A549 (cell line): ENCODE data around the gene MBNL1. TPM values are rescaled to one million over a fixed set of nuclear protein-coding genes. Genes with fewer than 3 reads are reported as not detected.

ENCODE experiments used
- ATAC-seq, 2 experiments: fragments of 200-7000 bp in 1 of 2; fragments of >200 bp in 1 of 2; cut with Nextera tagmentation in 1 of 2; cut with Tn5 transposase in 1 of 2; 3 replicates each; pipeline versions ENCODE4 v1.8.0 to v1.9.1; 2018 to 2020; ENCODE audit warnings: mild to moderate bottlenecking in 1 of 2, moderate library complexity in 1 of 2
- CTCF ChIA-PET: fragments of 300-600 bp; sonication (Branson Sonifier 250); formaldehyde crosslinking; extraction: SDS; loops from one replicate; lab custom pipeline; 2021; ENCODE audit warnings: antibody characterized with exemption, inconsistent platforms; lab: Yijun Ruan, JAX
- POLR2A ChIA-PET: fragments of 350-600 bp; formaldehyde crosslinking; extraction: SDS; loops from one replicate; lab custom pipeline; 2021; ENCODE audit warnings: antibody characterized with exemption, inconsistent platforms; lab: Yijun Ruan, JAX
- DNase-seq, 2 experiments: peaks; one replicate each; pipeline versions ENCODE4 v3.0.0 to v3.0.0-alpha.2; 2011 to 2016; ENCODE audit warnings: low read depth in 1 of 2, low spot score in 1 of 2
- FAIRE-seq: peaks from 2 replicates; lab custom pipeline; 2011; peaks lifted over from hg19 to GRCh38; lab: Jason Lieb, UNC
- H3K27ac ChIP-seq, 2 experiments: fragments of >200 bp; sonication (Bioruptor Twin); formaldehyde crosslinking; 3 replicates each; pipeline ENCODE4 v1.5.1; 2016 to 2017
- H3K4me1 ChIP-seq: fragments of >200 bp; sonication (Bioruptor Twin); formaldehyde crosslinking; 3 replicates; pipeline ENCODE4 v1.6.1; 2016
- H3K4me2 ChIP-seq: fragments of >200 bp; sonication (Bioruptor Twin); formaldehyde crosslinking; 3 replicates; pipeline ENCODE4 v1.6.1; 2016
- H3K4me3 ChIP-seq: fragments of >200 bp; sonication (Bioruptor Twin); formaldehyde crosslinking; 3 replicates; pipeline ENCODE4 v1.5.1; 2016
- H3K9me3 ChIP-seq: fragments of >200 bp; sonication (Bioruptor Twin); formaldehyde crosslinking; 3 replicates; pipeline ENCODE4 v1.6.1; 2016
- ATOH8 ChIP-seq: fragments of 250-450 bp; sonication (Bioruptor Pico); IDR thresholded peaks from 2 replicates; pipeline ENCODE4 v1.5.0; 2020; ENCODE audit warnings: low read depth, mild to moderate bottlenecking, moderate library complexity
- CBX8 ChIP-seq: fragments of 200-600 bp; sonication (generic); IDR thresholded peaks from 2 replicates; pipeline ENCODE4 v1.6.1; 2016
- CHD2 ChIP-seq: fragments of 150-350 bp; IDR thresholded peaks from 2 replicates; pipeline ENCODE4 v1.6.1; 2014; ENCODE audit warnings: low read length; ENCODE audit not compliant: partially characterized antibody
- CTCF ChIP-seq: fragments of >200 bp; sonication (Bioruptor Twin); formaldehyde crosslinking; IDR thresholded peaks from 3 replicates; pipeline ENCODE4 v1.5.1; 2016
- EHMT2 ChIP-seq: fragments of 200-600 bp; sonication (generic); IDR thresholded peaks from 2 replicates; pipeline ENCODE4 v1.6.1; 2016; ENCODE audit warnings: antibody characterized with exemption, low read depth, mild to moderate bottlenecking, moderate library complexity
- EP300 ChIP-seq, 2 experiments: fragments of >200 bp; sonication (Bioruptor Twin); formaldehyde crosslinking; IDR thresholded peaks; 2 replicates in 1 of 2; 3 replicates in 1 of 2; pipeline ENCODE4 v1.6.1; 2016 to 2017
- ESRRA ChIP-seq: fragments of 150-350 bp; IDR thresholded peaks from 2 replicates; pipeline ENCODE4 v1.6.1; 2014; ENCODE audit warnings: mild to moderate bottlenecking, low read length, borderline replicate concordance
- FOSL2 ChIP-seq, 2 experiments: fragments of 450-650 bp in 1 of 2; fragments of >200 bp in 1 of 2; sonication (Bioruptor Twin) in 1 of 2; formaldehyde crosslinking; IDR thresholded peaks; 2 replicates each; pipeline versions ENCODE4 v1.5.0 to v1.6.1; 2016 to 2020; ENCODE audit warnings: mild to moderate bottlenecking in 1 of 2, moderate library complexity in 1 of 2
- HDAC2 ChIP-seq: fragments of 200-600 bp; sonication (generic); IDR thresholded peaks from 2 replicates; pipeline ENCODE4 v1.6.1; 2016
- HMGXB4 ChIP-seq: fragments of 250-450 bp; sonication (Bioruptor Pico); IDR thresholded peaks from 2 replicates; pipeline ENCODE4 v1.5.0; 2021; ENCODE audit warnings: mild to moderate bottlenecking, moderate library complexity, borderline replicate concordance
- HOXA7 ChIP-seq: fragments of 250-450 bp; sonication (Bioruptor Pico); IDR thresholded peaks from 2 replicates; pipeline ENCODE4 v1.5.0; 2020; ENCODE audit warnings: mild to moderate bottlenecking, moderate library complexity
- JUNB ChIP-seq: fragments of >200 bp; sonication (Bioruptor Twin); formaldehyde crosslinking; IDR thresholded peaks from 2 replicates; pipeline ENCODE4 v1.6.1; 2016
- KDM1A ChIP-seq: fragments of 200-600 bp; sonication (generic); IDR thresholded peaks from 2 replicates; pipeline ENCODE4 v1.6.1; 2016; ENCODE audit warnings: low read depth, mild to moderate bottlenecking
- KDM5A ChIP-seq: fragments of 200-600 bp; sonication (generic); IDR thresholded peaks from 2 replicates; pipeline ENCODE4 v1.6.1; 2016; ENCODE audit warnings: antibody characterized with exemption, mild to moderate bottlenecking
- MAFK ChIP-seq: fragments of 450-650 bp; IDR thresholded peaks from 2 replicates; pipeline ENCODE4 v1.6.1; 2014; ENCODE audit not compliant: partially characterized antibody
- MAZ ChIP-seq: fragments of 150-350 bp; IDR thresholded peaks from 2 replicates; pipeline ENCODE4 v1.6.1; 2014; ENCODE audit warnings: antibody characterized with exemption, low read depth, low read length, borderline replicate concordance
- MYC ChIP-seq: IDR thresholded peaks from 2 replicates; pipeline ENCODE4 v1.6.1; 2012; ENCODE audit warnings: mild to moderate bottlenecking, inconsistent platforms, low read length, improper control_type of control experiment, borderline replicate concordance
- NPAS2 ChIP-seq: fragments of 250-450 bp; sonication (Bioruptor Pico); IDR thresholded peaks from 2 replicates; pipeline ENCODE4 v1.8.0; 2022; ENCODE audit warnings: mild to moderate bottlenecking, moderate library complexity, borderline replicate concordance
- NR3C1 ChIP-seq: fragments of >200 bp; sonication (Bioruptor Twin); formaldehyde crosslinking; IDR thresholded peaks from 3 replicates; pipeline ENCODE4 v1.6.1; 2017
- PHF8 ChIP-seq: fragments of 200-600 bp; sonication (generic); IDR thresholded peaks from 2 replicates; pipeline ENCODE4 v1.6.1; 2016; ENCODE audit warnings: low read depth, mild to moderate bottlenecking, antibody characterized with exemption, moderate library complexity, borderline replicate concordance
- POLR2A ChIP-seq: IDR thresholded peaks from 2 replicates; pipeline ENCODE4 v1.6.1; 2012; ENCODE audit warnings: mild to moderate bottlenecking, low read length
- RCOR1 ChIP-seq: fragments of 150-350 bp; IDR thresholded peaks from 2 replicates; pipeline ENCODE4 v1.6.1; 2014; ENCODE audit warnings: antibody characterized with exemption, low read length, low read depth
- RFX5 ChIP-seq: fragments of 450-650 bp; IDR thresholded peaks from 2 replicates; pipeline ENCODE4 v1.7.1; 2014; ENCODE audit warnings: antibody characterized with exemption, mild to moderate bottlenecking, moderate library complexity
- TP53 ChIP-seq: fragments of 250-450 bp; sonication (Bioruptor Pico); IDR thresholded peaks from 2 replicates; pipeline ENCODE4 v1.5.0; 2021; ENCODE audit warnings: mild to moderate bottlenecking, moderate library complexity
- ZNF302 ChIP-seq: fragments of 250-450 bp; sonication (Bioruptor Pico); IDR thresholded peaks from 2 replicates; pipeline ENCODE4 v1.9.0; 2021; ENCODE audit warnings: inconsistent platforms, mild to moderate bottlenecking, moderate library complexity
- WGBS: methylation state at CpG from one replicate; pipeline ENCODE4 v1.1.6; 2017; ENCODE audit errors: missing lambda C conversion rate; 5-methylcytosine and 5-hydroxymethylcytosine counted together
- polyA plus RNA-seq, 4 experiments: library from polyadenylated mRNA; depleted of rRNA in 3 of 4; stranded (reverse); fragments of >200 nt; fragmentation: RNase III in 1 of 4; extraction: RNeasy Plus Mini Kit Qiagen cat#74134 plus additional on column Dnase treatment in 1 of 4; gene quantifications; 2 replicates in 3 of 4; 3 replicates in 1 of 4; pipeline ENCODE4 v1.2.3, GENCODE V29; 2011 to 2017

MBNL1 gene
- polyA plus RNA-seq, 2 of the 4 experiments (the other 2 are of a cell fraction): 60.5 to 92.5 TPM

GRCh38 chr3:152350776-152351175 is 82.0 kb downstream of the MBNL1 start:
- ChIA-PET POLR2A (no interaction called here), CTCF (interaction anchor here (1.4 kb wide), 1 partner anchor 18 kb away, joined by 3 read pairs; no protein-coding TSS in a partner anchor)
- no peak overlapping the region for H3K4me2 ChIP-seq
- WGBS: 80% methylated on average over 4 of the region's 4 CpGs
- DNase-seq (no peak), ATAC-seq (no peak), FAIRE-seq (no peak)
- no peak overlapping the region for H3K4me3 ChIP-seq
- no peaks in the 10 kb centered on the region for H3K9me3 ChIP-seq
- no peak overlapping the region for H3K27ac ChIP-seq
- H3K4me1 ChIP-seq: peaks cover 36% of the 10 kb centered on the region
- TF ChIP-seq NR3C1 (no peak), KDM1A (no peak)

- POLR2A ChIA-PET: no interaction called here
- FAIRE-seq (no peak), DNase-seq (no peak), ATAC-seq (peak in 1 of 2 experiments; percentile 39; a peak in 2 of 6 replicates)
- WGBS: 84% methylated on average over 4 of the region's 4 CpGs
- no peak overlapping the region for H3K4me3 ChIP-seq
- CTCF ChIA-PET: no interaction called here
- H3K4me2 ChIP-seq: no peak overlapping the region
- peaks cover 46% of the 10 kb centered on the region for H3K4me1 ChIP-seq
- H3K9me3 ChIP-seq: no peaks in the 10 kb centered on the region
- TF ChIP-seq CTCF (no peak), KDM5A (no peak), CBX8 (no peak), POLR2A (no peak)
- TF ChIP-seq, all 56 proteins: peak for 0
- no peak overlapping the region for H3K27ac ChIP-seq
Observed at GRCh38 chr3:152352554-152352953, 83.8 kb downstream of the MBNL1 start.

- no peak for TF ChIP-seq FOSL2 (IDR thresholded peaks at IDR 0.05)
- TF ChIP-seq FOSL2 (CRISPR knock-in tag; IDR thresholded peaks at IDR 0.05): no peak
- TF ChIP-seq CBX8: no peak
- no peak for TF ChIP-seq HOXA7 (CRISPR knock-in tag)
- TF ChIP-seq MYC: no peak
- no peak for TF ChIP-seq ZNF302 (CRISPR knock-in tag)
- no peak for TF ChIP-seq PHF8
- TF ChIP-seq MAZ: no peak
- TF ChIP-seq RFX5: no peak
- TF ChIP-seq HMGXB4 (CRISPR knock-in tag): no peak
- no peak for TF ChIP-seq ATOH8 (CRISPR knock-in tag)
- no peak for TF ChIP-seq EHMT2
- TF ChIP-seq NPAS2 (CRISPR knock-in tag): no peak
- TF ChIP-seq CHD2: no peak
- TF ChIP-seq ESRRA: no peak
- TF ChIP-seq JUNB: no peak
- TF ChIP-seq HDAC2: no peak
- no peak for TF ChIP-seq TP53
- TF ChIP-seq MAFK: no peak
- TF ChIP-seq RCOR1: no peak
- no peak for TF ChIP-seq EP300 (IDR thresholded peaks at IDR 0.05)
- POLR2A ChIA-PET: no interaction called here
- FAIRE-seq (no peak), DNase-seq (no peak), ATAC-seq (no peak)
- Histone ChIP-seq H3K4me2 (no peak overlapping the region), H3K4me1 (peaks cover 46% of the 10 kb centered on the region), H3K27ac (no peak overlapping the region), H3K4me3 (no peak overlapping the region), H3K9me3 (no peaks in the 10 kb centered on the region)
- CTCF ChIA-PET: no interaction called here
Observed at GRCh38 chr3:152353578-152353977, 84.8 kb downstream of the MBNL1 start.
